Middle frontal gyrus (tissue), 1 donor: ENCODE data around the gene LIAS.
"Not testable (repeated sequence)": the region's sequence is repeated elsewhere in the genome, so short reads cannot be mapped to it uniquely, and the experiment has no call there.

Experiments
- DNase-seq: peaks from one replicate; pipeline ENCODE4 v3.0.0-alpha.2; 2015; ENCODE audit warnings: low spot score; ENCODE audit errors: extremely low spot score

LIAS gene

DNA sequence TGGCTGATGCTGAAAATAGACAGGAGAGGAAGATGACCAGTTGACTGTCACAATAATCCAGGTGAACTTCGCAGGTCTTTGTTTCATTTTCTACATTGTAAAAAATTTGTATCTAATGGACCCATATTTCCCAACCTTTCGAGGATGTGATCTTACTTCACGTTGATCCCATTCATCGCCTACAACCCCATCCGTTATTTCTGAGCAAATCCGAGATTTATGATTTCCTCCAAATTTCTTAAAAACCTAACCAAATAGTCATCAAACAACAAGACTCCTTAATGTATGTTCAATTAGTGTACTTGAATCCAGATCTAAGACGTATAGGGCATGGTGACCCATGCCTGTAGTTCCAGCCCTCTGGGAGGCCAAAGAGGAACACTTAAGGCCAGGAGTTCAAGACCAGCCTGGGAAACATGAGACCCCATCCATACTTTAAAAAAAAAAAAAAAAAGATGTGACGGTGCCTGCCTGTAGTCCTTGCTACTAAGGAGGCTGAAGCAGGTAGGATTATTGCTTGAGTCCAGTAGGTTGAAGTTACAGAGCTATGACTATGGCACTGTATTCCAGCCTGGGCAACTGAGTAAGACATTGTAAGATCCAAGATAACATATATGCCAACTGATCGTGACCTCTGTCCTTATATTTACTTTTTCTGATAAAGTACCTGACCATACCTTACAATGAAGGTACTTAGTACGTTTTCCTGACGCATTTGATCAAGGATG, 5.8 kb upstream of the LIAS start:
- no peak for DNase-seq

DNA sequence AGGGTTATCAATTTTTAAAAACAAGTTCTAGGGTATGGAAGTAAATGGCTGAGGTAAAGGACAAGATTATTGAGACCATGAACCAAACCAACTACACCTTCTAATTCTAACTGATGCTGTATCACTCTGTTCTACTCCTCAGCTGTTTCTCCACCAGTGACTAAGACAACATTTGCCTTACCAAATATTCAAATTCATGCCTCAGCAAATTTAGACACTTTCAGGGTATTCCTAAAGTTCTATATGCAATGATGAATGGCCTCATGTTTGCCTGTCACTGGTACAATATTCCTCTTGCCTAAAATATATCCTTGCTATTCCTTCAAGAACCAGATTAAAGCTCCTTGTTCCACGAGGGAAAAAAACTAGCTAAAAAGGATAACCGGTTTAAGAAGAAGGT, 5.1 kb upstream of the LIAS start:
- DNase-seq, result no peak

DNA sequence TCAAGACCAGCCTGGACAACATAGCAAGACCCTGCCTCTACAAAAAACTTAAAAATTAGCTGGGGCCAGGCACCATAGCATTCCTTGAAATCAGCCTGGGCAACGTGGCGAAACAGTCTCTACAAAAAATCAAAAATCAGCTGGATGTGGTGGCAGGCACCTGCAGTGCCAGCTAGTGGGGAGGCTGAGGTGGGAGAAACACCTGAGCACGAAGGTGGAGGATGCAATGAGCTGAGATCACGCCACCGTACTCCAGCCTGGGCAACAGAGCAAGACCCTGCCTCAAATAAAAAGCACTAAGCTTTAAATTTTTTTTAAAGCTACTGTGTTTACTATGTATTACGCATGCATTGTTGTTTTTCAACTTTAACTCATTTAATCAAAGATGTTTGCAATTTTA, 3.4 kb upstream of the LIAS start:
- no peak for DNase-seq

DNA sequence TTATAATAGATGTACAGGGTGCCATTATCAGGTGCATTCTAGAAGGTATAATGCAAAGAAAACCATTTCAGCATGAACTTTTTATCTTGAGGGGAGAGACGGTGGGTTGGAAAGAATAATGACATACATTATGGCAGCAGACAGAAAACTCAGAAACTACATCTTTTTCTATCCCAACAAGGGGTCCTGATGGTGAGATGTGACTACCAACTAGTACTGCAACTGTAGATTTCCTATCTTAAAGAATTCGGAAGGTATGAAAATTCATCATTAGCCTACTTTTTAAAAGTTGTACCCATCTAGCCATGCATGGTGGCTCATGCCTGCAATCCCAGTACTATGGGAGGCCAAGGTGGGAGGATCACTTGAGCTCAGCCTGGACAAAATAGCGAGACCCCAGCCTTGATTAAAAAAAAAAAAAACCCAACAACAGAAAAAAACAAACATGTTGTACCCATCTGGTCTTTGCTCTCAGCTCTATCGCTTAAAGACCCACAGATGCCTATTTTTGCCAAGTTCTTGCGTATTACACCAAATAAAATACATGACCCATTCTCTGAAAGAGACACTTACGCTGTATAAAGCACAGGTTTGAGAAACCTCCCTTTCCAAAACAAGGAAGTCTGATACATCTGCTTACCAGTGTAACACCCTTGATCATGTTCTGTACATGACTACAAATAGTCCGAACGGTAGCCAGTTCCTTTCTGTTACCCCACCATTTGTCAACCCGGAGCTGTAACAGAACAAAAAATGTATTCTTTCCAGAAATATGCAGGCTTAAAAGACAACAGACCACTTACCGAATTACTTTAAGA, 1.7 kb upstream of the LIAS start:
- DNase-seq, result no peak

DNA sequence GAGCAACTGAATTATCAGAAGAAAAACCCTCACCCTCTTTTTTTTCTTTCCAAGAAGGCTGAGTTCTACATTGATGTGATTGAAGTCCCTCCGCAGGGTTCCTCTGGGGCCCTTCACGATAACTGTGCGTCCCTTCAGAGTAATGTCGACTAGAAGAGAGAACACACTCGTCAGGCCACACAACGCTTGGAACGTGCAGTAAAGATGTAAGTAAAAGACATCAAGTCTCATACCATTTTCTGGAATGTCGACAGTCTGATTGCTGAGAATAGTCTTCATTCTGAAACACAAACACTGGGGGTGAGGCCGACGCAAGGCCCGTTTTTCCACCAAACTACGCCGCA, 723 bp upstream of the LIAS start:
- not testable (repeated sequence) for DNase-seq

DNA sequence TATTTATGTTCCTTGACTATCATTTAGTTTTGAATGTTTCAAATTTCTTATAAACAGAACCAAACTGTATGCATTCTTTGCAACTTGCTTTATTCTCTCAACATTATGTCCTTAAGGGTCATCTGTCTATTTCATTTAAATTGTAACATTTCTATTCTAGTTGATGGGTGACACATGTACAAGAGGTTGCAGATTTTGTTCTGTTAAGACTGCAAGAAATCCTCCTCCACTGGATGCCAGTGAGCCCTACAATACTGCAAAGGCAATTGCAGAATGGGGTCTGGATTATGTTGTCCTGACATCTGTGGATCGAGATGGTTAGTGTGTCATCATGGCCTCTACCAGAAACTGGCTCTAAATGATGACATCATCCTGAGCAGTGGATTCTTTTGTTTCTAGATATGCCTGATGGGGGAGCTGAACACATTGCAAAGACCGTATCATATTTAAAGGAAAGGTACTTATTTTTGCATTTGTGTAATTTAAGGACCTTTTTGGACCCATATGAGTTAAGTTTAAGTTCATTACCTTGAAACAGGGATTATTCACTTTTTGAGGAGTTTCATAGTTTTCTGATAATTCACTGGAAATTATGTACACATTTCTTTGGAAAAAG, 6.1 kb downstream of the LIAS start:
- DNase-seq, result no peak

DNA sequence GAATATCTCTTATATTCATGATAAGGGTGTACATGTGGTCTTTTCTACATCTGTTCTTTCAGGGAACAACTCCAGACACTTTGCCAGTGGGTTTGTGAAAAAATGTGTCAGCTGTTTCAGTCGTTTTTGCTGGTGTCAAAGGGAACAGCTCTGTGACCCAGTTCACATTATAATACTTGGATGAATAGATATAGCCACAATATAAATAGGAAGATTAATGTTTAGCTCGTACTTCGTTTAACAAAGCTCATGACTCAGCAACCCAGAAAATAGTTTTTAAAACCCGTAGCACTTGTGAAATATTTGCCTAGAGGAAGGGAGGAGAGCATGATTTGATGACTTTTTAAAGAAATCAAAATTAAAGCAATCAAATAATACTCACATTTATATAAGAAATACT, 7.9 kb downstream of the LIAS start:
- no peak for DNase-seq

DNA sequence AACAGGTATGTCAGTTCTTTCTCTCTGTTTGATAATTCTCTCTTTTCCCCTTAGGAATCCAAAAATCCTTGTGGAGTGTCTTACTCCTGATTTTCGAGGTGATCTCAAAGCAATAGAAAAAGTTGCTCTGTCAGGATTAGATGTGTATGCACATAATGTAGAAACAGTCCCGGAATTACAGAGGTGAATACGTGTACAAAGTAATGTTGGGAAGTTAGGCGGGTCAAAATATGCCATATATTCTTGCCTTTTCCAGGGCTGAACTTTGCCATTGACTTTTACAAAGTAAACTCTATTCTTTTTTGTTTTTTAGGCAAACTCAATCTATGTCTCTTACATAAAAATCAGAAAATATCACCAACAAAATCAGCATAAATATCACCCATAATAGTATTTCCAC, 8.6 kb downstream of the LIAS start:
- DNase-seq, result no peak

DNA sequence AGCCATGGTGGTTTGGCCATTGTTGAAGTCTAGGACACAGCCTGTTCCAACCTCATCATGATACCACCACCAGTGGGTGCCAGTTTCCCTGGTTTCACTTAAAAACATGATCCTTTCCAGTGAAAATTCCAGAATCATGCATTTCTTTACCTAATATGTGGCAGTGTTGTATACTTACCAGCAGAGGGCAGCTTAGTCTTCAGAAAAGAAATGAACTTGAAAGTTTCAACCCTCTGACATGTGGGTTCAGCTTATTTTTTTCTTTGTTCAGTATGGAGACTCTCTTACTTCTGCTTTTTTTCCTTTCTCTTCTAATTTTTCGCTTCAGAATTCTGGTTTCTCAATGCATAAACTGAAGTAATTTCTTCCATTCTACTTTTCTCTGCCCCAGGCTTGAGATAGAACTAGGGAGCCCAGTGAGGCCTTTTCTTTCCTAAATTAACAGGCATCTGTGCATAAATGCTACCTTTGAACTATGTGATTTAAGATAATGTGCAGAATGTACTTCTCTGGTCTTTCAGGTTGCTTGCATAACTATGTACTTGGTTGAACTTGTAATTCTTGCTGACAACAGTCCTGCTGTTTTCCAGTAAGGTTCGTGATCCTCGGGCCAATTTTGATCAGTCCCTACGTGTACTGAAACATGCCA, 10.7 kb downstream of the LIAS start:
- DNase-seq, result peak; percentile 76

DNA sequence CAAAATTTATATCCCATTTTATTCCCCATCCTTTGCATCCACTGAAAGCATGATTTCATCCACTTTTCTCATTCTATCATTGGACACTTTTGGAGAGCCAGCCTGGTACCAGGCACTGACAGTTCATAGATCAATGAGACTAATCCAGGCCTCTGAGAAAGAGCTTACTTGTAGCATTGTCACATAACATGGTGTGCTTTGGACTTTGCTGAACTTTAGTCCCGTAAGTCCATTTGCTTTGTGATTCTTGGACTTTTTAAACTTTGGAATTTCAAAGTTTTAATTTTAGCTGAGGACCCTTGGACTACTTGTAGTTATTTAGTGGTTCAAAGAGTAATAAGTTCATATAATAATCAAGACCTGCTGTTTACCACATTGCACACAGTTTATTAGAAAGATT, 11.5 kb downstream of the LIAS start:
- no peak for DNase-seq

DNA sequence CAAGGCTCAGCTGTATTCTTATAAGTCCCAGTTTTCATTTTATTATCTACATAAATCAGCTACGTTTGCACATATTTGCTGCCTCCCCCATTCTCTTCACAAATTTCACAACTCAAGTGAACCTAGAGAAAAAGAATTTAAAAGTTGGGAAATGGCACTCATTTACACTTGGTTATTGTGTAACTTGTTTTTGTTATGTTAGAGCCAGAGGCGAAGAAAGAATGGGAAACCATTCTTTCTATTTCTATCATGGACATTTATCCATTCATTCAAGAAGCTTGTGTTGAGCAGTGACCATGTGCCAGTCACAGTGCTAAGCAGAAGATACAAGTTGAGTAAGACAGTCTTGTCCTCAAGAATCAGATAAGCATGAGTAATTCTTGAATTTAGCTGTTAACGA, 13.5 kb downstream of the LIAS start:
- no peak for DNase-seq

DNA sequence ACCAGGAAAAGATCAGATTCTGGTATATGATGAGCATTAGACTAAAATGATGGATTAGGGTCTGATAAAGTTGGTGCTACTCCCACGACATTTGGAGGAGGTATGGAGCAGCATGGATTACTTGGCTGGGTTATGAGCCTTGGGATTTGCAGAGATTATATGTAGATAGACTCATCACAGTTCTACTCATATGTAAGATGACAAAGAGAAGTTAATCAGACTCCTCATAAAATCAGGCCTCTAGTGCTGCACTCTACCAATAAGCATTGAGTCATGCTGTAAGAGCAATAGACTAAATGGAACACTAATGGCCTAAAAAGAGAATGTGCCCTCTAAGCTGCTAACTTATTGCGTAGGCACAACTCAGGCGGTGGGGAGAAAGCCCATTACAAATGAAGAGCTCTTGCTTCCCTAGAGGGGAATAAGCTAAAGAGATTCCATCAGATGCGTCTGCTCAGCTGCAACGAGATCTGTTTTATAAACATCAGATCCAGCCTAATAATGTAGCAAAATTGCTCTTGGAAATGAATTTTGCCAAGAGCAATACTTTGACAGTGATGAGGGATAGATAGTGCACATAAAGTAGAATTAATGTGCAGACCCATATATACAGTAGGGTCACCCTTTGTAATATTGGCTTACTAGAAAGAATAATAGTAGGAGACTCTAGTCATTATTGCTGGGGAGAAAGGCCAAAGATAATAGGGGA, 17.5 kb downstream of the LIAS start:
- no peak for DNase-seq

DNA sequence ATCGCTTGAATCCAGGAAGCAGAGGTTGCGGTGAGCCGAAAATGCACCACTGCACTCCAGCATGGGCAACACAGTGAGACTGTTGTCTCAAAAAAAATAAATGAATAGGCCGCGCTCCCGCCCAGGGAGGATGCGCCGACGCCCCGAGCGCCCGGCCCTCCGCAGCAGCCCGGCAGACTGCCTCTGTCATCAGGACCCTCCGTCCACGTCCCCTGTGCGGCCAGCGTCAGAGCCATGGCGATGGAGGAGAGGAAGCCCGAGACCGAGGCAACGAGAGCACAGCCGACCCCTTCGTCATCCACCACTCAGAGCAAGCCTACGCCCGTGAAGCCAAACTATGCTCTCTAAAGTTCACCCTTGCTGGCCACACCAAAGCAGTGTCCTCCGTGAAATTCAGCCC, 21.4 kb downstream of the LIAS start:
- DNase-seq, result no peak

DNA sequence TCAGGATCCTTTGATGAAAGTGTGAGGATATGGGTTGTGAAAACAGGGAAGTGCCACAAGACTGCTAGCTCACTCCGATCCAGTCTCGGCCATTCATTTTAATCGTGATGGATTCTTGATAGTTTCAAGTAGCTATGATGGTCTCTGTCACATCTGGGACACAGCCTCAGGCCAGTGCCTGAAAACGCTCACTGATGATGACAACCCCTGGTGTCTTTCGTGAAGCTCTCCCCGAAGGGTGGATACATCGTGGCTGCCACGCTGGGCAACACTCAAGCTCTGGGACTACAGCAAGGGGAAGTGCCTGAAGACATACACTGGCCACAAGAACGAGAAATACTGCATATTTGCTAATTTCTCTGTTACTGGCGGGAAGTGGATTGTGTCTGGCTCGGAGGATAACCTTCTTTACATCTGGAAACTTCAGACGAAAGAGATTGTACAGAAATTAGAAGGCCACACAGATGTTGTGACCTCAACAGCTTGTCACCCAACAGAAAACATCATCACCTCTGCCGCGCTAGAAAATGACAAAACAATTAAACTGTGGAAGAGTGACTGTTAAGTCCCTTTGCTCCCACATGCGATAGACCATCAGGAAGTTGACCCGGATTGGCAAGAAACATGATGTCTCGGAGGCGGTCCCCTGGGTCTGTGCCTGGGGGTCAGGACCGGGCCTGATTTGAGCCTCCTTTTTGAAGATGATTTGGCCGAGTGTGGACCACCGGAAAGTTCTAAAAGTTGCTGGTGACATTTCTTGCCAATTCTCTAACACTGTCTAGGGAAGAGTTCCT, 22.2 kb downstream of the LIAS start:
- DNase-seq, result no peak

DNA sequence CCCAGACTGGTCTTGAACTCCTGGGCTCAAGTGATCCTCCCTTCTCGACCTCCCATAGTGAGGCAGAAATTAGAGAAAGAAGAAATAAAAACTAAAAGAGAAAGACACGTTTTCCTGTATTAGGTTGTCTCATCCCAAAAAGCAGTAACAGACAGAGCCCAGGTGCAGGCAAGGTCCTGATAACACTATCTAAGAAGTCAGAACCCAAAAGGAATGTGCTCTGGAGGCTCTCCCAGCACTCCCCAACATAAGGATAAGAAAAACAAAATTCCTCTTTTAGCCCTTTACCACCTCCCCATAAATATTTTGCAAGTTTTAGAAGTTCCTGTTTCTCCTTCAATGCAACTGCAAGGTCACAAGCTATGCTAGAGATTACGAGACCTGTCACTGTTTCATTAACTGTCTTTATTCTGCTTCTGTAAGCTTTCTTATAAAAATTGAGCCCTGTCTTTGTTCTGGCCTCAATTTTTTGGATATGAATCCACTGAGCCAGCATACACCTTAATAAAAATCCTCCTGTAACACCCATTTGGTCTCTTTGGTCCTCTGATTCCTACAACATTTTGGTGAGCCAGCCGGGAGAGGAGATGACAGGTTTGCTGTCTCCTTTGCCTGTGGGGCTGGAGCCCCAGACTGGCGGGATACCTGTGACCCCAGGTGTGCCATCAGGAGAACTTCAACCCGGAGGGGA, 25.9 kb downstream of the LIAS start:
- no peak for DNase-seq

DNA sequence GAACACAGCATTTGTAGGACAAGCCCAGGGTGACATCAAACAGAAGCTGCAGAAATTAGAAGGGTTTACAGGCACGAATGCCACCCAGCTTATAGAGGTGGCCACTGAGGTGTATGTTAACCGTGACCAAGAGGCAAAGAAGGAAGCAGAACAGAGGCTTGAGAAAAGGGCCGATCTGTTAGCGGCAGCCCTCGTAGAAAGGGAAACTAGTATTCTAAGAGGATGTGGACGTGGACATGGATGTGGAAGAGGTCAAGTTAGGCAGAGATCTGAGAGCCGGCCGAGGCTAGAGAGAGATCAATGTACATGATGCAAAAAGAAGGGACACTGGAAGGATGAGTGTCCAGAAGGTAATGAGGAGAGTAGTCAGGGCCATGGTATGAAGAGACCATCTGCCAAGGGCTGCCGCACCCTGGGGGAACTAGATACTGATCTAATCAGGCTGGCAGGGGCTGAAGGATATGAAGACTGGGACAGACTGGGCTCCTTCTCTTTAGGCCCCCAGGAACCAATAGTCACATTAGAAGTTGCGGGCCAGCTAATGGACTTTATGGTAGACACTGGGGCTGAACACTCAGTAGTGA, 27.5 kb downstream of the LIAS start:
- DNase-seq, result no peak

DNA sequence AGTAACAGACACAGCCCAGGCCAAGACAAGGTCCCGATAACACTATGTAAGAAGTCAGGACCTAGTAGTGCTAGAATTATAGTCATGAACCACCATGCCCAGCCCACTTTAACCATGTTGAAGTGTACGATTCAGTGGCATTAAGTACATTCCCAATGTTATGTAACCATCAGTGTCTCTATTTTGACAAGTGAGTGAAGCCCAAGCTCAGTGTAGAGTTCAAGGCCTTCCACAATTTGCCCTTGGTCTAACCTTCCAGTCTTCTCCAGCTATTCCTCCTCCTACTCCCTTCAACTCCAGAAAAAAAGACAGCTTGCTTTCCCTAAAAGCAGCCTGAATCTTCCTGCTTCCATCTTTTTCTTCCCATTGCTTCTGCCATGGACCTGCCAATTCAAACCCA, 31.5 kb downstream of the LIAS start:
- DNase-seq, result no peak

DNA sequence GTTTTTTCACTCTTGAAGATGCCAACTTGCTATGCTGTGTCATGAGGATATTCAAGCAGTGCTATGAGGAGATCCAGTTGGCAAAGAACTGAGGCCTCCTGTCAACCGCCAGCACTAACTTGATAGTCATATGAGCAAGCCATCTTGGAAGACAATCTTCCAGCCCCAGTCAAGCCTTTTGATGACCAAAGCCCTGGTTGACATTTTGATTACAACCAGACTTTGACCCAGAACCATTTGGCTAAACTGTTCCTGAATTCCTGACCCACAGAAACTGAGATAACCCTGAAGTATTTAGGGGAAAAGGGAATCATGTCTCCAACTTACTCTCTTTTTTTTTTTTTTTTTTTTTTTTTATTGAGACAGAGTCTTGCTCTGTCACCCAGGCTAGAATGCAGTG, 35.5 kb downstream of the LIAS start:
- DNase-seq, result no peak

DNA sequence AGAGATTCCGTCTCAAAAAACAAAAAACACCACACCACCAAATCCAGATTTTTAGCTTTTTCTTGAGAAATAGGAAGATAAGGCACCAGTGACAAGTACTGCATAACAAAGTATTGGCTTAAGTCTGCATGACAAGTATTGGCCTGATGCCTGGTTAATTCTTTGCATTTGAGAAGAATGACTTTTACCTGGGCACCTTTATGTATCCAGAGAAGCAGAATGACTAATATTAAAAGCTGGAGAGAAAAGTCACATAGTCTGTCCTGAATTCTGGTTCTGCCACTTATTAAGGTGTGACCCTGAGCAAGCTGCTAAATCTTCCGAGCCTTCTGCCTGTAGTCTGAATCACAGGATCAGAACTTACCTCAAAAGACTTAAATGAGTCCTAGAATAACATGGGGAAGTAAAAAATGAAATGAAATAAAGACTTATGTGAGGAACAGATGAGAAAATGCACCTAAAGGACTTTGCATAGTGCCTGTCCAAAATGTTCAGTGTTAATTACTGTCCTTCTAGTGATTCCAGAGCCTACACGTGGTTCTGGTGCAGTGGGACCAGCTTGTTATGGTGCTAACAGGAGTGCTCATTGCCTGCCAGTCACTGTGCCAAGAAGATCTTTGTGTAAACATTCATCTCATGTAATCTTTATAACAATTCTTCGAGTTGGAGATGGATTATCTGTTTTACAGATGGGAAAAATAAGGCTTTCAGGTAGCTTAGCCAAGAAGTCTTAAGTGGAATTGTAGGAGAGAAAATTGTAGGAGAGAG, 36.8 kb downstream of the LIAS start:
- DNase-seq, result no peak
